ENCODE results near the gene STX16. TPM values are rescaled to one million over a fixed set of nuclear protein-coding genes. Genes with fewer than 3 reads are reported as not detected.

Gene STX16
- total and polyA plus RNA-seq, 2 donors (not counting 1 experiment from before 2014, with no cell fraction given) = 110 to 117 TPM

DNA sequence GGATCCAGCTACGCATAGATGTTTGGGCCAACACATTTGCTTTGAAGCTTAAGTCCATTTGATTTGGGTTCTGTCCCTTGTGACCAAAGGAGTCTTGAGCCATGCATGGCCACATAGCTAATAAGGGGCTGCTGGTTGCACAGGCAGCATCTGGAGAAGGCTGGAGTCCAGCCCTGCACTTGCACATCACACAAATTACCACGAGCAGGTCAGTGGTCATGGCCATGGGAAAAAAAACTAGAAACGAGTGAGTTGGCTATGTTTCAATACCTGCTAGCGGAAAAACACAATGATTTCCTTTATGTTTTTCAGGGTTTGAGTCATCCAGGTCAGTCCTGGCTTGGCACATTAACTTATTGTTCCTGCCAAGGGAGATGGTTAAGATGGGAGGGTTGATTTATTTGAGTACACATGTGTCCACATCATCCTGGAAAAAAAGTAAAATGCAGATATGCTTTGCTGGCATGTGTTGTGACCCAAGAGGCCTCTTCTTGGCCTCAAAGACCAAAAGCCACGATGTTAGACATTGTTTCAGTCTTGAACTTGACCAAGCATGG lies 5.6 kb upstream of the STX16 start:
- no peak overlapping the region for H2AFZ ChIP-seq (ENCODE audit: insufficient read depth, low read depth, low read length, poor library complexity, severe bottlenecking)
- H3K27ac ChIP-seq (ENCODE audit: low read length in 2 of 2) = no peak overlapping the region
- no peaks in the 10 kb centered on the region for H3K9me3 Mint-ChIP-seq (ENCODE audit: insufficient read depth)
- no peak overlapping the region for H3K27ac Mint-ChIP-seq
- WGBS (ENCODE audit: insufficient coverage) = 85% methylated on average over 4 of the region's 5 CpGs
- H3K27me3 ChIP-seq (replicated peaks in 1 of 4; ENCODE audit: control extremely low read depth in 1 of 4, control insufficient read depth in 3 of 4, insufficient read depth in 4 of 4, low read length in 3 of 4) = peaks cover 0 to 9% (median 3%) of the 10 kb centered on the region in 4 experiments
- H3K4me2 ChIP-seq (replicated peaks; ENCODE audit: low read depth, low read length, poor library complexity, severe bottlenecking) = no peak overlapping the region
- intact Hi-C loops (cut with micrococcal nuclease) = no loop called here
- peaks cover 5% of the 10 kb centered on the region for H3K4me1 Mint-ChIP-seq
- peaks cover 22% of the 10 kb centered on the region for H3K27me3 Mint-ChIP-seq
- ATAC-seq (ENCODE audit: low read depth) (no peak), DNase-seq (no peak)
- ChIA-PET CTCF (no interaction called here), POLR2A (no interaction called here)
- H3K36me3 ChIP-seq (replicated peaks in 1 of 2; ENCODE audit: control extremely low read depth in 1 of 2, control insufficient read depth in 1 of 2, extremely low read depth in 1 of 2, insufficient read depth in 2 of 2, low read length in 1 of 2) = no peaks in the 10 kb centered on the region
- H3K4me3 Mint-ChIP-seq = no peak overlapping the region
- no peaks in the 10 kb centered on the region for H4K20me1 ChIP-seq (ENCODE audit: control insufficient read depth, insufficient read depth, low read length, poor library complexity, severe bottlenecking)
- H3K79me2 ChIP-seq (ENCODE audit: control insufficient read depth, insufficient read depth, low read length) = no peaks in the 10 kb centered on the region
- H3K9ac ChIP-seq (ENCODE audit: low read length) = no peak overlapping the region
- TF ChIP-seq, protein P1, sequence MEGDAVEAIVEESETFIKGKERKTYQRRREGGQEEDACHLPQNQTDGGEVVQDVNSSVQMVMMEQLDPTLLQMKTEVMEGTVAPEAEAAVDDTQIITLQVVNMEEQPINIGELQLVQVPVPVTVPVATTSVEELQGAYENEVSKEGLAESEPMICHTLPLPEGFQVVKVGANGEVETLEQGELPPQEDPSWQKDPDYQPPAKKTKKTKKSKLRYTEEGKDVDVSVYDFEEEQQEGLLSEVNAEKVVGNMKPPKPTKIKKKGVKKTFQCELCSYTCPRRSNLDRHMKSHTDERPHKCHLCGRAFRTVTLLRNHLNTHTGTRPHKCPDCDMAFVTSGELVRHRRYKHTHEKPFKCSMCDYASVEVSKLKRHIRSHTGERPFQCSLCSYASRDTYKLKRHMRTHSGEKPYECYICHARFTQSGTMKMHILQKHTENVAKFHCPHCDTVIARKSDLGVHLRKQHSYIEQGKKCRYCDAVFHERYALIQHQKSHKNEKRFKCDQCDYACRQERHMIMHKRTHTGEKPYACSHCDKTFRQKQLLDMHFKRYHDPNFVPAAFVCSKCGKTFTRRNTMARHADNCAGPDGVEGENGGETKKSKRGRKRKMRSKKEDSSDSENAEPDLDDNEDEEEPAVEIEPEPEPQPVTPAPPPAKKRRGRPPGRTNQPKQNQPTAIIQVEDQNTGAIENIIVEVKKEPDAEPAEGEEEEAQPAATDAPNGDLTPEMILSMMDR (IDR thresholded peaks at IDR 0.05) = no peak
- TF ChIP-seq EZH2 (IDR thresholded peaks at IDR 0.05; ENCODE audit: borderline replicate concordance, insufficient read depth, low read depth, low read length, poor library complexity, severe bottlenecking) = no peak
- H3K4me1 ChIP-seq (ENCODE audit: control insufficient read depth in 2 of 2, insufficient read depth in 2 of 2, low read length in 2 of 2) = peaks cover 4 to 7% of the 10 kb centered on the region in 2 donors
- H3K4me3 ChIP-seq (ENCODE audit: control extremely low read depth in 1 of 5, extremely low read depth in 1 of 5, insufficient read depth in 1 of 5, low read depth in 2 of 5, low read length in 4 of 5) = no peak overlapping the region
- H3K9me3 ChIP-seq (ENCODE audit: control extremely low read depth in 1 of 3, control insufficient read depth in 2 of 3, insufficient read depth in 1 of 3, low read length in 2 of 3) = no peaks in the 10 kb centered on the region

DNA sequence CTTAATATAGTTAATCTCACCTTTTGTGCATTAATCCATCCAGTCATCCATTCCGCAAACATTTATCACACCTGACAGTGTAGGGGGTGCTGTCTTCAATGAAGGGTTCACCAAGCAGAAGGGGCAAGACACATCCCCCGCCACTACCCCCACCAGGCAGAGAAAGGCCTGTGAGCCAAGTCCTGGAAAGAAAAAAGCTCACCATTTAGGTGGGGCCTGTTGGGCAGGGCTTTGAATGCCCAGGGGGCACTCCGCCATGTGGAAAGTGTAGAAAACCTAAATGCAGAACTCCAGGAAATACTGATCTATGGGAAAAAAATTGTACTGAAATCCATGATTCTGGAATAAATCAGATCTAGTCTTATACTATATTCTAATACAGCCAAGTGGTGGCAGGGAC lies 4.8 kb upstream of the STX16 start:
- H3K27me3 ChIP-seq (replicated peaks in 1 of 4; ENCODE audit: control extremely low read depth in 1 of 4, control insufficient read depth in 3 of 4, insufficient read depth in 4 of 4, low read length in 3 of 4) = peaks cover 0 to 9% (median 3%) of the 10 kb centered on the region in 4 experiments
- Mint-ChIP-seq H3K4me3 (no peak overlapping the region), H3K27me3 (peaks cover 16% of the 10 kb centered on the region), H3K9me3 (ENCODE audit: insufficient read depth) (no peaks in the 10 kb centered on the region), H3K4me1 (peaks cover 8% of the 10 kb centered on the region), H3K27ac (no peak overlapping the region)
- no peaks in the 10 kb centered on the region for H3K36me3 ChIP-seq (replicated peaks in 1 of 2; ENCODE audit: control extremely low read depth in 1 of 2, control insufficient read depth in 1 of 2, extremely low read depth in 1 of 2, insufficient read depth in 2 of 2, low read length in 1 of 2)
- H3K79me2 ChIP-seq (ENCODE audit: control insufficient read depth, insufficient read depth, low read length) = peaks cover 2% of the 10 kb centered on the region
- H4K20me1 ChIP-seq (ENCODE audit: control insufficient read depth, insufficient read depth, low read length, poor library complexity, severe bottlenecking) = no peaks in the 10 kb centered on the region
- POLR2A ChIA-PET = no interaction called here
- H3K4me1 ChIP-seq (ENCODE audit: control insufficient read depth in 2 of 2, insufficient read depth in 2 of 2, low read length in 2 of 2) = peaks cover 4 to 7% of the 10 kb centered on the region in 2 donors
- ATAC-seq (ENCODE audit: low read depth) (no peak), DNase-seq (no peak)
- no peak overlapping the region for H3K4me2 ChIP-seq (replicated peaks; ENCODE audit: low read depth, low read length, poor library complexity, severe bottlenecking)
- H3K9me3 ChIP-seq (ENCODE audit: control extremely low read depth in 1 of 3, control insufficient read depth in 2 of 3, insufficient read depth in 1 of 3, low read length in 2 of 3) = no peaks in the 10 kb centered on the region
- WGBS (ENCODE audit: insufficient coverage) = no CpG with 5 or more reads among the region's 3 CpGs
- TF ChIP-seq, protein P1 (IDR thresholded peaks at IDR 0.05) = no peak
- TF ChIP-seq EZH2 (IDR thresholded peaks at IDR 0.05; ENCODE audit: borderline replicate concordance, insufficient read depth, low read depth, low read length, poor library complexity, severe bottlenecking) = no peak
- H3K4me3 ChIP-seq (ENCODE audit: control extremely low read depth in 1 of 5, extremely low read depth in 1 of 5, insufficient read depth in 1 of 5, low read depth in 2 of 5, low read length in 4 of 5) = no peak overlapping the region
- no peak overlapping the region for H3K27ac ChIP-seq (ENCODE audit: low read length in 2 of 2)
- H3K9ac ChIP-seq (ENCODE audit: low read length) = no peak overlapping the region
- intact Hi-C loops (cut with micrococcal nuclease) = no loop called here
- H2AFZ ChIP-seq (ENCODE audit: insufficient read depth, low read depth, low read length, poor library complexity, severe bottlenecking) = no peak overlapping the region
- CTCF ChIA-PET = no interaction called here

Data from B cell (primary cell).